GM12873 (cell line): ENCODE measurements around the gene SCFD2.

Experiments
- TF ChIP-seq, protein P1 (sequence below): IDR thresholded peaks from 2 replicates; pipeline ENCODE4 v1.5.1; 2012; ENCODE audit warnings: low read depth, mild to moderate bottlenecking, moderate library complexity, low read length, control low read depth; ENCODE audit not compliant: insufficient read depth; ENCODE audit errors: missing control alignments

Gene SCFD2

DNA sequence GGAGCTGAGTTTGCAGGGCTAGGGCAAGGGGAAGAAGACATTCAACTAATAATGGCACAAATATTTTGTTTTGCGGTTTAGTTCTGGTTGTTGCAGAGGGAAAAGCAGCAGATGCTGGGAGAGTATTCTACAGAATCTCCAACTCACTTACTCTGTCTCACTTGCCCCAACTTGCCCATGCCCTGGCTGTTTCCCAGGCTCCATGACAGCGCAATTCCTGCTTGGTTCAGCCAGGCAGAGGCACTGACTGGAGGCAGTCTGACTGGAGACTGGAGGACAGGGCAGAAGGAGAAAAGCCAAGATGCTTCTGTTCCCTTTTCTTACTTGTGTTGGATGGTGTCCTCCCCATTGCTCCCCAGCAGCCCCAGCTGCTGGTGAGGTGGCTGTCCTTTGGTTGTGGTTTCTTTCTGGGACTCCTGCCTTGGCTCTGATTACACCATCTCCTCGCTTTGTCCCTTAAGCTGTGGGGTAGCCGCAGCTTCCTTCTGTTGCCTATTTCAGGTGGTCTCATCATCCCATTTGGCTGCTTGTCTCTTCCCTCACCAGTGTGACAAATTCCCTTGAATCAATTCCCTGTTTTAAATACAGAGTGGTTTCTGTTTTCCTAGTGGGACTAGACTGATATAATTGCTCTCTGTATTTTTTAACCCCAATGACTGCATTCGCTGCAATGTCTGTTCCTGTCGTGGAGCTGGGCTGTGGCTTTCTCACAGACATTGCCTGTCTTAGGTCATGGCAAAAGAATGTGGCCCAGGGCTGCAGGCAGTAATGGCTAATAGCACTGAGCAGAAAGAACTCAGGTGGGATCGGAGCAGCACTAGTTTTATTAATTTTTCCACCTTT is 527.9 kb downstream of the SCFD2 start:
- TF ChIP-seq, protein P1, sequence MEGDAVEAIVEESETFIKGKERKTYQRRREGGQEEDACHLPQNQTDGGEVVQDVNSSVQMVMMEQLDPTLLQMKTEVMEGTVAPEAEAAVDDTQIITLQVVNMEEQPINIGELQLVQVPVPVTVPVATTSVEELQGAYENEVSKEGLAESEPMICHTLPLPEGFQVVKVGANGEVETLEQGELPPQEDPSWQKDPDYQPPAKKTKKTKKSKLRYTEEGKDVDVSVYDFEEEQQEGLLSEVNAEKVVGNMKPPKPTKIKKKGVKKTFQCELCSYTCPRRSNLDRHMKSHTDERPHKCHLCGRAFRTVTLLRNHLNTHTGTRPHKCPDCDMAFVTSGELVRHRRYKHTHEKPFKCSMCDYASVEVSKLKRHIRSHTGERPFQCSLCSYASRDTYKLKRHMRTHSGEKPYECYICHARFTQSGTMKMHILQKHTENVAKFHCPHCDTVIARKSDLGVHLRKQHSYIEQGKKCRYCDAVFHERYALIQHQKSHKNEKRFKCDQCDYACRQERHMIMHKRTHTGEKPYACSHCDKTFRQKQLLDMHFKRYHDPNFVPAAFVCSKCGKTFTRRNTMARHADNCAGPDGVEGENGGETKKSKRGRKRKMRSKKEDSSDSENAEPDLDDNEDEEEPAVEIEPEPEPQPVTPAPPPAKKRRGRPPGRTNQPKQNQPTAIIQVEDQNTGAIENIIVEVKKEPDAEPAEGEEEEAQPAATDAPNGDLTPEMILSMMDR = no peak

DNA sequence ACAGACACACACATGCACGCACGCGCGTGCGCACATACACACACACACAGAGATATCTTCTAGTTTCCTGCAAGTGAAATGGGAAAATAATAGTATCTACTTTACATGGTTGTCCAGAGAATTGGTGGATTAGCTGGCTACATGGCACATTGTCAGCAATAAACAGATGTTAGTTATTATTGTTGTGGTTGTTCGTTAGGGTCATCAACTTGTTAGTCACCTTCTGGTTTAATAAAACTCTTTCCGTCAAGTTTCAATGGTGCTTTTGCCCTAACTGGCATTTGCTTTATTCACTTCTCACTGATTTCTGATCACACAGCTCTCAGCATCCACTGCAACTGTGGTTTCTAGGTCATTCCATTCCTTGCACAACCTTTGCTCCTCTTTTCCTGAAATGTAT is 529.2 kb downstream of the SCFD2 start:
- TF ChIP-seq, protein P1 = no peak

GRCh38 chr4:52836120-52836519 is 529.7 kb downstream of the SCFD2 start:
- TF ChIP-seq, protein P1 = no peak

DNA sequence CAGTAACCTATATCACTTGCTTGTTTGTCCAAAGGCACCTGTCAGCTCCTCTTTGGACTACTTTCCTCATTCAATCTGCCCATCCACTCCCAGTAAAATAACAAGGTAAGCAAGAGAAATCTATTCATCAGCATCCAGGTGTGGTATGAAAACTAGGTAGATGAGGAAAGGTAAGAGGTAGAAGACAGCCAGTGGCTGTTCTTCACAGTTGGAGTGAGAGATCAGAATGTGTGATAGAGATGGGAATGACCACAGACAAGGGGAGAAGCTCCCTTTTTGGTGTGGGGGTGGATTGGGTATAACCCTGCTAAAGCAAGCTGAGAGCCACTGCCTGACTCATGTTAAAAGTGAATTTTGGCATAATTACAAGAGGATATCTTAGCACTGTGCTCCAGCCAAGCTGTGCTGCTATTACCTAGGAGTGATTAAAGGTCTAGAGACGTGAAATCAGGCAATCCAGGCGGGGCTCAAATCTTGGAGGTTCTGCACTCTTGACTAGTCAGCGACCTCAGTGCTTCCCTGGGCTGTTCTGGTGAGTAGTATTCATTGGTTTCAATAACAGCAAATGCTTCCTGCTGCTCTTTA is 531.8 kb downstream of the SCFD2 start:
- TF ChIP-seq, protein P1 = no peak

DNA sequence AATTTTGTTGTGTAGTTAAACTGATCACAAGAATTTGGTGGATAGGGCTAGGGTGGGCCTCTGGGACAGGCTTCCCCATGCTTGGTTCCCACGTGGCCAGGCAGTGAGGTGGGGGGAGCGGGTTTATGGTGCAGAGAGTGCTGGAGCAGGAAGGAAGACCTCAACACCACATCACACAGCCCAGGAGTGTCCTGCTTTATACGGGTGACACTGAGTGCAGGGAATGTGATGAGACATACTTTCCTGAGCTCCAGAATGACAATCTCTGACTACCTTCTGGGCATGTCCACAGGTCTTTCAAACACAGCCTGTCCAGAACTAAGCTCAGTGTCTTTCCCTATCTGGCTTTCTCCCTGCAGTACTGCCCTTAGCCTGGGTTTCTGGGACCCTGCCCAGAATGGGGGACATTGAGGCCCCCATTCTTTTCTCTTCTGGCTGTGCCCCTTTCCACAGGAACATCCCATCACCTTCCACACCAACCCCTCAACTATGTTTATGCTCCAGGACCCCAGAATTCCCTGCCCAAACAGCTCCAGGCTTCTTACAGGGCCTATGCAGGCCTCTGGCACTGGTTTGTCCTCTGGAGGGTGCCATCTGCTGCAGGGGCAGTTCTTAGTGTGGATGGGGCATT is 540.3 kb downstream of the SCFD2 start:
- TF ChIP-seq, protein P1 = no peak

GRCh38 chr4:52824603-52825459 is 541.0 kb downstream of the SCFD2 start:
- TF ChIP-seq, protein P1 = no peak
